Measurements from ENCODE around the gene RAPH1.

DNA sequence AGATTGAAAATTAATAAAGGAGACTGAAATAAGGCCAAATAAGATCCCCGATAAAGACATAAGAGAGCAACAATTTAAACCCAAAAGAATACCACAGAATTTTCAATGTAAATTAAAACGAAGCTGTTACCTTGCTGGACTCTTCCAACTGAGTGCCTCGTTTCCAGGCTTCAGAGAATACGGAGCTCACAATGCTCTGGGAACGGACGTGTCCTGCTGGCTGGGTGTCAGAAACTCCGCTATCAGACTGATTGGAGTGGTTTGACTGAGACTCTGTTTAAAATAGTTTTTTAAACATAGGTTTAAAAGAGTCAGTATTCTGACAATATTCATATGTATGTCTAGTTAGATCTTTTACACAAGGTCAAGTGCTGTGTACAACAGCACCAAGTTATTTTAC, 90.4 kb downstream of the RAPH1 start:
- TF ChIP-seq CTCF (IDR thresholded peaks at IDR 0.05), result no peak
- TF ChIP-seq POLR2A (IDR thresholded peaks at IDR 0.05), result no peak
